ENCODE data around the gene HSPG2. TPM values are rescaled to one million over a fixed set of nuclear protein-coding genes. Genes with fewer than 3 reads are reported as not detected.
A peak's percentile ranks its signal among the peaks of the same experiment; 100 is the strongest.

The HSPG2 gene
- total and polyA plus RNA-seq, 2 donors (not counting 1 experiment from before 2014, with no cell fraction given) = 2.0 to 4.5 TPM

GRCh38 chr1:21820597-21821232, 116.4 kb downstream of the HSPG2 start:
- H3K27me3 ChIP-seq (replicated peaks in 1 of 4; ENCODE audit: control extremely low read depth in 1 of 4, control insufficient read depth in 3 of 4, insufficient read depth in 4 of 4, low read length in 3 of 4) = no peaks in the 10 kb centered on the region
- no peak overlapping the region for H3K4me3 ChIP-seq (ENCODE audit: control extremely low read depth in 1 of 5, extremely low read depth in 1 of 5, insufficient read depth in 1 of 5, low read depth in 2 of 5, low read length in 4 of 5)
- TF ChIP-seq CTCF (IDR thresholded peaks at IDR 0.05) (no peak), EZH2 (IDR thresholded peaks at IDR 0.05; ENCODE audit: borderline replicate concordance, insufficient read depth, low read depth, low read length, poor library complexity, severe bottlenecking) (no peak)
- CTCF ChIA-PET = interaction anchor here (0.6 kb wide), 1 partner anchor 56 kb away, joined by 3 read pairs; no protein-coding TSS in a partner anchor
- intact Hi-C loops (cut with micrococcal nuclease) = no loop called here
- no peak for DNase-seq
- peaks cover 8% of the 10 kb centered on the region for H3K4me1 Mint-ChIP-seq
- H3K4me1 ChIP-seq (ENCODE audit: control insufficient read depth in 2 of 2, insufficient read depth in 2 of 2, low read length in 2 of 2) = peaks cover 0 to 3% of the 10 kb centered on the region in 2 donors
- H2AFZ ChIP-seq (ENCODE audit: insufficient read depth, low read depth, low read length, poor library complexity, severe bottlenecking) = no peak overlapping the region
- no peak overlapping the region for H3K27ac Mint-ChIP-seq
- H3K27ac ChIP-seq (ENCODE audit: low read length in 2 of 2) = no peak overlapping the region
- H4K20me1 ChIP-seq (ENCODE audit: control insufficient read depth, insufficient read depth, low read length, poor library complexity, severe bottlenecking) = no peaks in the 10 kb centered on the region
- H3K79me2 ChIP-seq (ENCODE audit: control insufficient read depth, insufficient read depth, low read length) = no peaks in the 10 kb centered on the region
- H3K27me3 Mint-ChIP-seq = no peaks in the 10 kb centered on the region
- no peak for ATAC-seq (ENCODE audit: low read depth)
- WGBS (ENCODE audit: insufficient coverage) = 93% methylated on average over 9 of the region's 9 CpGs
- no peak overlapping the region for H3K4me3 Mint-ChIP-seq
- H3K9ac ChIP-seq (ENCODE audit: low read length) = no peak overlapping the region
- no peaks in the 10 kb centered on the region for H3K9me3 Mint-ChIP-seq (ENCODE audit: insufficient read depth)
- H3K36me3 ChIP-seq (replicated peaks in 1 of 2; ENCODE audit: control extremely low read depth in 1 of 2, control insufficient read depth in 1 of 2, extremely low read depth in 1 of 2, insufficient read depth in 2 of 2, low read length in 1 of 2) = no peaks in the 10 kb centered on the region
- POLR2A ChIA-PET = no interaction called here
- no peak overlapping the region for H3K4me2 ChIP-seq (replicated peaks; ENCODE audit: low read depth, low read length, poor library complexity, severe bottlenecking)
- H3K9me3 ChIP-seq (ENCODE audit: control extremely low read depth in 1 of 3, control insufficient read depth in 2 of 3, insufficient read depth in 1 of 3, low read length in 2 of 3) = peaks cover 0 to 3% (median 0%) of the 10 kb centered on the region in 3 donors

GRCh38 chr1:21818656-21819055, 118.5 kb downstream of the HSPG2 start:
- no peaks in the 10 kb centered on the region for H3K36me3 ChIP-seq (replicated peaks in 1 of 2; ENCODE audit: control extremely low read depth in 1 of 2, control insufficient read depth in 1 of 2, extremely low read depth in 1 of 2, insufficient read depth in 2 of 2, low read length in 1 of 2)
- intact Hi-C loops (cut with micrococcal nuclease) = no loop called here
- no peak overlapping the region for H3K27ac ChIP-seq (ENCODE audit: low read length in 2 of 2)
- no peak for TF ChIP-seq EZH2 (IDR thresholded peaks at IDR 0.05; ENCODE audit: borderline replicate concordance, insufficient read depth, low read depth, low read length, poor library complexity, severe bottlenecking)
- no peak for TF ChIP-seq CTCF (IDR thresholded peaks at IDR 0.05)
- H4K20me1 ChIP-seq (ENCODE audit: control insufficient read depth, insufficient read depth, low read length, poor library complexity, severe bottlenecking) = no peaks in the 10 kb centered on the region
- peaks cover 0 to 3% (median 0%) of the 10 kb centered on the region in 3 donors for H3K9me3 ChIP-seq (ENCODE audit: control extremely low read depth in 1 of 3, control insufficient read depth in 2 of 3, insufficient read depth in 1 of 3, low read length in 2 of 3)
- Mint-ChIP-seq H3K27ac (no peak overlapping the region), H3K4me3 (no peak overlapping the region), H3K27me3 (no peaks in the 10 kb centered on the region), H3K9me3 (ENCODE audit: insufficient read depth) (no peaks in the 10 kb centered on the region), H3K4me1 (peaks cover 13% of the 10 kb centered on the region)
- DNase-seq = peak; percentile 45
- 67% methylated on average over 1 of the region's 10 CpGs for WGBS (ENCODE audit: insufficient coverage)
- peaks cover 11 to 22% of the 10 kb centered on the region in 2 donors for H3K4me1 ChIP-seq (ENCODE audit: control insufficient read depth in 2 of 2, insufficient read depth in 2 of 2, low read length in 2 of 2)
- H3K27me3 ChIP-seq (replicated peaks in 1 of 4; ENCODE audit: control extremely low read depth in 1 of 4, control insufficient read depth in 3 of 4, insufficient read depth in 4 of 4, low read length in 3 of 4) = no peaks in the 10 kb centered on the region
- no peak overlapping the region for H3K4me2 ChIP-seq (replicated peaks; ENCODE audit: low read depth, low read length, poor library complexity, severe bottlenecking)
- CTCF ChIA-PET = no interaction called here
- POLR2A ChIA-PET = no interaction called here
- no peak overlapping the region for H3K9ac ChIP-seq (ENCODE audit: low read length)
- H3K4me3 ChIP-seq (ENCODE audit: control extremely low read depth in 1 of 5, extremely low read depth in 1 of 5, insufficient read depth in 1 of 5, low read depth in 2 of 5, low read length in 4 of 5) = no peak overlapping the region
- peak; percentile 34 for ATAC-seq (ENCODE audit: low read depth)
- H3K79me2 ChIP-seq (ENCODE audit: control insufficient read depth, insufficient read depth, low read length) = no peaks in the 10 kb centered on the region
- H2AFZ ChIP-seq (ENCODE audit: insufficient read depth, low read depth, low read length, poor library complexity, severe bottlenecking) = no peak overlapping the region

Measured in B cell (primary cell).